Gastroesophageal sphincter (tissue), 3 donors: Measurements from ENCODE around the gene ST7.

Experiments
- EP300 ChIP-seq: sonication (generic); formaldehyde crosslinking; IDR thresholded peaks from one replicate; pipeline ENCODE4 v1.6.1; 2017; ENCODE audit warnings: antibody characterized with exemption, mild to moderate bottlenecking
- POLR2A ChIP-seq, 2 donors: fragments of 450-650 bp; IDR thresholded peaks; one replicate each; pipeline ENCODE4 v1.6.1; 2017; ENCODE audit warnings: antibody characterized with exemption in 2 of 2, mild to moderate bottlenecking in 2 of 2, moderate library complexity in 1 of 2
- POLR2AphosphoS5 ChIP-seq: sonication (generic); formaldehyde crosslinking; IDR thresholded peaks from one replicate; pipeline ENCODE4 v1.6.1; 2017; ENCODE audit warnings: antibody characterized with exemption
- TF ChIP-seq, protein P1 (sequence below), 4 experiments: fragments of 200-600 bp in 2 of 4; fragments of 450-650 bp in 2 of 4; sonication (generic) in 1 of 4; IDR thresholded peaks; one replicate each; pipeline ENCODE4 v1.5.1; 2017 to 2019; ENCODE audit warnings: antibody characterized with exemption in 4 of 4, mild to moderate bottlenecking in 2 of 4, moderate library complexity in 2 of 4

- TF ChIP-seq, protein P1, sequence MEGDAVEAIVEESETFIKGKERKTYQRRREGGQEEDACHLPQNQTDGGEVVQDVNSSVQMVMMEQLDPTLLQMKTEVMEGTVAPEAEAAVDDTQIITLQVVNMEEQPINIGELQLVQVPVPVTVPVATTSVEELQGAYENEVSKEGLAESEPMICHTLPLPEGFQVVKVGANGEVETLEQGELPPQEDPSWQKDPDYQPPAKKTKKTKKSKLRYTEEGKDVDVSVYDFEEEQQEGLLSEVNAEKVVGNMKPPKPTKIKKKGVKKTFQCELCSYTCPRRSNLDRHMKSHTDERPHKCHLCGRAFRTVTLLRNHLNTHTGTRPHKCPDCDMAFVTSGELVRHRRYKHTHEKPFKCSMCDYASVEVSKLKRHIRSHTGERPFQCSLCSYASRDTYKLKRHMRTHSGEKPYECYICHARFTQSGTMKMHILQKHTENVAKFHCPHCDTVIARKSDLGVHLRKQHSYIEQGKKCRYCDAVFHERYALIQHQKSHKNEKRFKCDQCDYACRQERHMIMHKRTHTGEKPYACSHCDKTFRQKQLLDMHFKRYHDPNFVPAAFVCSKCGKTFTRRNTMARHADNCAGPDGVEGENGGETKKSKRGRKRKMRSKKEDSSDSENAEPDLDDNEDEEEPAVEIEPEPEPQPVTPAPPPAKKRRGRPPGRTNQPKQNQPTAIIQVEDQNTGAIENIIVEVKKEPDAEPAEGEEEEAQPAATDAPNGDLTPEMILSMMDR (IDR thresholded peaks at IDR 0.05) = no peak
- TF ChIP-seq EP300 = no peak
- TF ChIP-seq POLR2AphosphoS5 = no peak
- no peak for TF ChIP-seq POLR2A (IDR thresholded peaks at IDR 0.05)
These were observed 12.5 kb upstream of the ST7 start for GRCh38 chr7:116940689-116941370.
